Neural progenitor cell (in vitro differentiated cells): ENCODE results near the gene ACVR1.

Experiments
- CTCF ChIP-seq: fragments of 200-600 bp; sonication (generic); IDR thresholded peaks from 2 replicates; pipeline ENCODE4 v1.5.1; 2017; ENCODE audit warnings: antibody characterized with exemption, mild to moderate bottlenecking
- EZH2 ChIP-seq: fragments of 200-600 bp; sonication (generic); IDR thresholded peaks from 2 replicates; pipeline ENCODE4 v1.6.1; 2017; ENCODE audit warnings: antibody characterized with exemption, mild to moderate bottlenecking, moderate library complexity

DNA sequence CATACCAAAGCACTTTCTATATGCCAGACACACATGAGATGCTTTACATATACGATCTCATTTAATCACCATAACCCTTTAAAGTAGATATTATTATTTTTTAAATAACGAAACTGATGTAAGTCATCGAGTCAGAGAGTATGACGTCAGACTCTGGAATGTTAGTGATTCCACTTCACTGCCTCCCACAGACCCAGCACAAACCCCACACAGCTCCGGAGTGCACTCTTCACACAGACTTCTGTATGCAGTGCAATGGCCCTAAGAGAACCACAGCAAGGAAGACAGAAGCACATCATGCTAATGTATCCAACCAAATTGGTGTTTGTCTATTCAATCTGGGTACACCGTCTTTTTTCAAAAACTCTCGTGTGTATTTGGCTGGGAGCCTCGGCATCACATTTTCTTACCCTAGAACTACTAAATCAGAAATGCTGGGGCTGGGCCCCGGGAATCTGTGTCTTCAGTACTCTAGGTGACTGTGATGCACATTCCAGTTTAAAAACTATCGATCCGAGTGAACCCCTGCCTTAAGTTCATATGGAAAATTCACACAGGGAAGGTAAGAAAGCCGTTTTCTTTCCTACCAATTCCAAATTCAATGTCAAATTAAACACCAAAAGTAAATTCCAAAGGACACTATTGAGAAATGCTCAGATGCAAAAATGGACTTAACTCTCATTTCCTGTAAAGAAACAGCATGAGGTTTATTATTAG, 129.7 kb downstream of the ACVR1 start:
- TF ChIP-seq CTCF (no peak), EZH2 (no peak)
